CD4-positive, alpha-beta T cell treated with Interleukin-15 for 1 hour (primary cell): ENCODE results near the gene PTGDR.

ENCODE experiments used
- DNase-seq: peaks from one replicate; pipeline ENCODE4 v3.0.0-alpha.2; 2020

The PTGDR gene, protein sequence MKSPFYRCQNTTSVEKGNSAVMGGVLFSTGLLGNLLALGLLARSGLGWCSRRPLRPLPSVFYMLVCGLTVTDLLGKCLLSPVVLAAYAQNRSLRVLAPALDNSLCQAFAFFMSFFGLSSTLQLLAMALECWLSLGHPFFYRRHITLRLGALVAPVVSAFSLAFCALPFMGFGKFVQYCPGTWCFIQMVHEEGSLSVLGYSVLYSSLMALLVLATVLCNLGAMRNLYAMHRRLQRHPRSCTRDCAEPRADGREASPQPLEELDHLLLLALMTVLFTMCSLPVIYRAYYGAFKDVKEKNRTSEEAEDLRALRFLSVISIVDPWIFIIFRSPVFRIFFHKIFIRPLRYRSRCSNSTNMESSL

DNA sequence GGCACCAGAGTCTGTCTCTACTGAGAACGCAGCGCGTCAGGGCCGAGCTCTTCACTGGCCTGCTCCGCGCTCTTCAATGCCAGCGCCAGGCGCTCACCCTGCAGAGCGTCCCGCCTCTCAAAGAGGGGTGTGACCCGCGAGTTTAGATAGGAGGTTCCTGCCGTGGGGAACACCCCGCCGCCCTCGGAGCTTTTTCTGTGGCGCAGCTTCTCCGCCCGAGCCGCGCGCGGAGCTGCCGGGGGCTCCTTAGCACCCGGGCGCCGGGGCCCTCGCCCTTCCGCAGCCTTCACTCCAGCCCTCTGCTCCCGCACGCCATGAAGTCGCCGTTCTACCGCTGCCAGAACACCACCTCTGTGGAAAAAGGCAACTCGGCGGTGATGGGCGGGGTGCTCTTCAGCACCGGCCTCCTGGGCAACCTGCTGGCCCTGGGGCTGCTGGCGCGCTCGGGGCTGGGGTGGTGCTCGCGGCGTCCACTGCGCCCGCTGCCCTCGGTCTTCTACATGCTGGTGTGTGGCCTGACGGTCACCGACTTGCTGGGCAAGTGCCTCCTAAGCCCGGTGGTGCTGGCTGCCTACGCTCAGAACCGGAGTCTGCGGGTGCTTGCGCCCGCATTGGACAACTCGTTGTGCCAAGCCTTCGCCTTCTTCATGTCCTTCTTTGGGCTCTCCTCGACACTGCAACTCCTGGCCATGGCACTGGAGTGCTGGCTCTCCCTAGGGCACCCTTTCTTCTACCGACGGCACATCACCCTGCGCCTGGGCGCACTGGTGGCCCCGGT, at the start of gene PTGDR:
Gene PTGDR, plus strand, starts transcription at position 198 of the 778 bp plus-strand sequence. Its CDS starts 117 bp downstream, at position 315.
- peak; percentile 56 for DNase-seq

DNA sequence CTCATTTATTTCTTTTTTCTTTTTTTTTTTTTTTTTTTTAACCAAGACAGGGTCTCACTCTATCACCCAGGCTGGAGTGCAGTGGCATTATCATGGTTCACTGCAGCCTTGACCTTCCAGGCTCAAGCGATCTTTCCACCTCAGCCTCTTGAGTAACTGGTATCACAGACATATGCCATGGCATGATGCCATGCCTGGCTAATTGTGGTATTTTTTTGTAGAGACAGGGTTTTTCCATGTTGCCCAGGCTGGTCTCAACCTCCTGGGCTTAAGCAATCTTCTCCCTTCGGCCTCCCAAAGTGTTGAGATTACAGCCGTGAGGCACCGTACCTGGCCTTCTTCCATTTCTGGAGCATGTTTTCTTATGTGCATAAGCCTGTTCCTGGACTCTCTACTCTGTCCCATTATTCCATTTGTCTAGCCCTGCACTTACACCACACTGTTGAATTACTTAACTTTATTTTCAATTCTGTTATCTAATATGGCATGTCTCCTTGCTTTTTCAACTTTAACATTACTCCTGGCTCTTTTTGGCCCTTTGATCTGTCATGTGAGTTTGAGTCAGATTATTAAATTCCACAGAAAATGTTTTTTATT, 47.9 kb upstream of the PTGDR start:
- DNase-seq = no peak

DNA sequence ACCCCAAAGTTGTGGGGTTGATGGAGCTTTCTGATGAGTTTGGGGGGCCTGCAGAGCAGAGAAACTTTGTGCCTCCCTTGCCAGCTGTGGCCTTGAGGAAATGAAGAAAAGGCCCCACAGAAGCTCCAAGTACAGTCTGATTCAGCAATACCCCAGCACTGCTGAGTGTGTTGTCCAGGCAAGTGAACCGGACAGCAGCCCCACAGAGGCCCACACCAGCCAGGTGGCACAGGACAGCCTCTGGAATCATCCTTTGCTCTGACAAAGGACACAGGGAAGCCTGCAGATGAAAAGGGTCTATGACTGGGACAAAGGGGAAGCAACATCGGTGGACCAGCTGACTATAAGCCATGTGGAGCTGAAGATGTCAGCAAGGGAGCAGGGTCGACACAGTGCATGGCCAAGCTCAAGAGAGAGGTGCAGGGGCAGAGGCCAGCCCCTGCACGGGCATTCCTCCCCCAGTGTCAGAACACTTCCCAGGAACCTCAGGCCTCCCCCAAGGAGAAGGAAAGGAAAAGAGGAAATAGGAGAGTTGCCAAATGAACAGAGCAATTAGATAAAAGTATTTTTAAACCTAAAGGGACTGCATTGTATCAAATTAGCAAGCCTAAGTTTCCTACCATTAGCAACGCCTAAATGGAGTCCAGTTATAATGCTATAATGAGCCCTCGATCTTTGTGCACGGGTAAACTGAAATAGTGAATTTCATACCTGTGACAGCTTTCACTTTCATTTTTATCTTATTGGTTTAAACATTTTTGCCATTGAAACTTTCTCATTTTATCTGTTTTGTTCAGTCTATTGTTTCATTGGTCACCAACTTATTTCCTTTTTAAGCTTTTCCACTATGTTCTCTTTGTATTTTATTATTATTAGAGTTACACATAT, 46.3 kb upstream of the PTGDR start:
- DNase-seq = no peak

DNA sequence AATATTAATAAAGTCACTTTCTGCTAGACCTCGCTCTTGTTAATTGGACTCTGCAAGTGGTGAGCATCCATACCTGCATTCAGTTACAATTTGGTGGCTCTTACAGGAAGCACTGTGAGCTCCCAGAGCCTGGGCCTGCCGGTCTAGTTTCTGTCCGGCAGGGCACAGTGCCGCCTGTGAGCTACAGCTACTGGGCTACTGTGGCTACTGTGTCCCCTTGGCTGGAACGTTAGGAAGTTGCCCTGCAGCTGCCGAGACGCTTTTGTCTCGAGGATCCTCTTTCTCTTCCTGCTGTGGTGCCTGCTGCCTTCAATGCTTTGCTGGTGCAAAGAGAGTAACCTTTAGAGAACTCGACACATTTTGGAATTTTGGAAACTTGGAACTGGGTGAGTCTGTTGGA, 44.6 kb upstream of the PTGDR start:
- no peak for DNase-seq

DNA sequence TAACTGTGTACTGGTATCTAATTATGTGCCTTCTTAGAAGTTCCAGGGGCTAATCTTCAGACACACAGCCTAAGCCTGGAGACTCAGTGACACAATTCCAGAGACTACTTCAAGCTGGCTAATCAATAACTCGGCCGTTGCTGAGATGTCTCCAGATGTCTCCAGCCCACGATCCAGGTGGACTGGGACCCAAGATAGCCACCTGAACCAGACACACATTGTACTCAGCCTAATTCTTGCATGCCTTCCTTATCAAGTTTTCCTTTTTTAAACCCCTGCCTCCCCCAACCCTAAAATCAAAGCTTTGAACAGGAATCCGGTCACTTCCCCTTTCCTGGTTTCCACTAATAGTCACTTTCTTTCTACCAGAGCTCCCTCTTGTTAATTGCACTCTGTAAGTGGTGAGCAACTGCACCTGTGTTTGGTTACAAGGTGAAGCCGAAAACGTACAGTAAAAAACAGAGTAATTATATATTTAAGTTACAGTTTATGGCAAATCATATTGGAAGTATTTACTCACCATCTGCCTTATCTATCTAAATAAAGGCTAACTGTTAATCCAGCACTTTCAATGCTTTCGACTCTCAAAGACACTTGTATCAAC, 39.8 kb upstream of the PTGDR start:
- DNase-seq = no peak

DNA sequence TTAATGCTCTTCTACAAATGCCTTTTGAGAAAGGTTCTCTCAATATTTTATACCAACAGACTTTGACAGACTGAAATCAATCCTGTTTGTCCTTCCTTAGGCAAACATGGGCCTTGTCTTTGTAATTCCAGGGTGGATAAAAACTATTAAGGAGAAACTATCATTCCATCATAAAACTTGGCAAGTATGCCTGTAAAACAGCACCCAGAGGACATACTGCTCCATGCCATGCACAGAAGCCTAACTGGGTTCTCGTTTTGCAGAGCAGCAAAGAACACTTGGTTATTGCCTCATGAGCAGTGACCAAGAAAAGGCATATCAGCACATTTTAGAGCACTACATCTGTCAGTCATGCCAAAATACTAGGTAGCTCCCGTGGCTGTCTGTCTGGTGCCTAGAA, 33.8 kb upstream of the PTGDR start:
- DNase-seq = no peak

DNA sequence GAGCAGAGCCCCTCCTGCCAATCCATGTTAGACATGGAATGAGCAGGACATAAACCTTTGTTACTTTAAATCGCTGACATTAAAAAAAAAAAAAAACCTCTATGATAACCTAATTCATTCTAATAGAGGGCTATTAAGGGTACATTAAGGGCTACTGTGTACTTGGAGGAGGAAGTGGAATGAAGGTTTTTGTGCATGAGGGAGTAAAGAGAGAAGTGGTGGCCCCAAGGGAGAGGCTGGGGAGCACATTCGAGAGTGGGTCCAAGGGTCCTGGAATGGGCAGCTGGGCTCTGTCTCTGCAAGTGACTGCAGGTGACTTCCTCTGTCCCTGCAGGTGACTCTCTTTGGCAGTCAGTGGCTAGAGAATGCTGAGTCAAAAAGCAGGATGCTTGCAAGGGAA, 32.1 kb upstream of the PTGDR start:
- DNase-seq = no peak

DNA sequence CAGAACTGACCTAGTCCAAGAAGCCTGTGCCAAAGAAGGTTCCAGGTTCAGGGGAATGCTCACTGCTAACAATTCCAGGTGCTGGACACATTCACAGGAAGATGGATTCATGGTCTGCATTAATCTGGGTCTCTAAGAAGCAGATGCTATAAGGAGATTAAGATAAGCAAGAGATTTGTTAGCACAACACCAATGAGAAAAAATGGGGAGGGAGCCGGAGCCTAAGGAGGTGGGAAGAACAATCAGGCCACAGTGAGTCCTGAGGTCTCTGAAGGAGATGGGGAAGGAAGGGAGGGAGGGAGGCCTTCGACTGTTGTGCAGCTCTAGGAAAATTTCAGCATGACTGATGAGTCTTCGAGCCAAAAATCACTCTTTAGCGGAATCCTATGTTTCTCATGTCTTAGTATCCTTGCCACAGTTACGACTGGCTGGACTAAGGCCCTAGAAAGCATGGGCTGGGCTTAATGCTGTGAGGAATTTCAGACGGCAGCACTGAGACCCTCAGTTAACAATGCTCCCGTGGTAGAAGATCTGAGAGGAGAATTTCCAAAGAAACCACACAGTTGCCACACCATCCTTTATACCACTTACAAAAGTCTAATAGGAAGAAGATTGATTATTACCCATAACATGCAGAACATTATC, 31.5 kb upstream of the PTGDR start:
- DNase-seq = no peak

DNA sequence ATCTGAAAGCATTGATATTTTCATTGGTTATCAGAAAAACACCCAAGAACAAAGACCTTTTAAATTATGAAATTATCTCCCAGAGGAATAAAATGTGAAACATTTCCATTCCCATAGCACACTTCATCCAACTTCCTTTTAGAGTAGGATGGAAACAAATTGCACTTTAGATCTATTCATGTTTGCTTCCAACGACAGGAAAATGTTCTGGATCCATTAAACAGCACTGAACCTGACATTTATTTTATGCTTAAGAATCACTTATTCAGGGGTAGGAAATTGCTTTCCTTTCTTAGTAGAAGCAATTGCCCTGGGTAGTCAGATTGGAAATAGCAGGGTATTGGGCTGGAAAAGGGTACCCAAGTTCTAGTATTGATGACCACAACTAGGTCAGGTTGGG, 28.8 kb upstream of the PTGDR start:
- DNase-seq = no peak

DNA sequence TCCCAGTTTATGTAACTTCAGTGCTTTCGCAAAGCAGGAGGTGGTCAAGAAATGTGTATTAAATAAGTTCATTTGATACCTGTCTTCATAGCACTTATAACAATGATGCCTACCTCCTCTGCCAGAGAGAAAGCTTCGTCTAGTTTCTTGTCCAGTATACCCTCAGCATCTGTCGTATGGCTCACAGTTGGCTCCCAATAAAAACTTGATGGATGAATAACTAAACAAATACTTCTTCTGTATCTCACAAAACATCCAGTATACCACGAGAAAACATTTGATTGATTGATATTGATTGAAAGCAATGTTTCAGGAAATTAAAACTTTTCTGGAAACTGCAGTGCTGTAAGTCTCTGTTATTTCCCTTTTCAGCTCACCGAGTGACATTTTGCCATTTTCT, 26.9 kb upstream of the PTGDR start:
- no peak for DNase-seq

DNA sequence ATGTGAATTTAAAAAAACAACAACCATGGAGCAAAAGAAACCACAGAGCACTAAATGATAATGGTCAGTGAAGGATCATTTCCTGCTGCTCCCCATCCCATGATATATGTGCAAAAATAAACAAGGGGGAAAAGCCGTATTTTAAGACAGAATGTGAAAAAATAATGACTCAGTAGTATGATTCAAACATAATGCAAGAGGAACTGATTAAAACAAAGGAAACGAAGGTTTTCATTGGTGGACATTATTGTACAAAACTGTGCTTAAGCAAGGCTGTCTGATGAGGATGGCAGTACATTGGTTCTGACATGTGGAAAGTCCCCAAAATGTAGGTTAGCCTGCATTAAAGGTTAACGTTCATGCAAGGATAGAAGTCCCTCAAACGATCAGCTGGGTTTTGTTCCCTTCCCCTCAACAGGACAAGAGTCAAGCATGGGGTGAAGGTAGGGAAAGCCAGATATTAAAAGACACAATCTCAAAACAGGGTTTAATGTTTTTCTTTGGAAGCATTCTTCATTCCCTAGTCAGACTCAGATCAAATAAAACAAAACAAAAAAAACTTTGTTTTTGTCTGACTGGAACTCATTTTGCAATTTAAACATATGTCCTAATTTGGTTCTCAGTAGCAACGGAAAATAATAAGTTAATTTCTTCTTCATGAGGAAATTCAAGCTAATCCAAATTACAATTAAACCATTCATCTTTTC, 26.3 kb upstream of the PTGDR start:
- DNase-seq = no peak

DNA sequence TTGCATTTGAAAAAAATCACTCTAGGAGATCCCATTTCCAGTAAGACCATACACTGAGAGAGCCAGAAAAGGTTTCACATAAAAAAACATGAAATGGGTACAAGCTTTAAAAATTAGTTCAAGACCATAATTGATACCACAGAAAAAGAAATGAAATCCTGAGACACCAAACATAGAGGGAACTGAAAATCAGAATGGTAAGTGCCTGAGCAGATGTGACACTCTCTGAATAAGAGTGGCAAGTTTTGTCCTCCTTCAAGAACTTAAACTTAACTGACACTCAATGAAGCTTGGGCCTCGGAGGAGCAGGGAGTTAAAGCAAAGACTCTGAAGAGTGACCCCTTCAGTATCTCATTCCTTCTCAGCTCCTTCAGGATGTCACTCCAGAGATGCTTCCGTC, 23.2 kb upstream of the PTGDR start:
- no peak for DNase-seq

DNA sequence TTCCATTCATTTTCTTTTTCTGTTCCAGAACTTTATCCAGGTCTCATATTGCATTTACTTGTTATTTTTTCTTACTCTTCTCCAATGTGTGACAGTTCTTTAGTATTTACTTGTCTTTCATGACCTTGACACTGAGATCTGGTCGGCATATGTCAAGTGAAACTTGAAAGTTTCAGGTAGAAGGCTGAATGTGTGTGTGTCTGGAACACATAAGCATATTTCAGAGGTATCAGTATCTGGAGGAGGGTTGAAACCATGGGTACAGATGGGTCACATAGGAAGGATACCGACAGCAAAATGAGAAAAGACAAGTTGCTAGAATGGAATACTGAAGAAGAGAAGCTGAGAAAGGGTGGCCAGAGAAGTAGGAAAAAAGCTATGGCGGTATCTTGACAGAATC, 22.5 kb upstream of the PTGDR start:
- no peak for DNase-seq

DNA sequence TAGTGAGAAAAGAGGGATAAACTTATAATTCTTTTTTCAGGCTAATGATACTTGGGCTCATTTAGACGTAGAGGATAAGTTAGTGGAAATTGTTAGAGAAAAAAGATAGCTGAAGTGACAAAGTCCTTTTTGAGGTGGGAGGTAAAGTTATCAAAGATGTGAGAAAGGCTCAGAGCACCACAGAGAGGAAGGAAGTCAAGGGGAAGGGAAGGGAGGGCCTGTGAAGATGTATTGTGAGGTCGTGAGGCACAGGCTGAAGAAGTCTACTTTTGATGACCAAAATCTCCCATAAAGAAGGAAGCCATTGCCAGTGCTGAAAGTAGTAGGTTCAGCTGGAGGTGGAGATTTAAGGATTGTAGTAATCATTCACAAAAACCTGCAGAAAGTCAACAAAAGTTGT, 19.4 kb upstream of the PTGDR start:
- no peak for DNase-seq

DNA sequence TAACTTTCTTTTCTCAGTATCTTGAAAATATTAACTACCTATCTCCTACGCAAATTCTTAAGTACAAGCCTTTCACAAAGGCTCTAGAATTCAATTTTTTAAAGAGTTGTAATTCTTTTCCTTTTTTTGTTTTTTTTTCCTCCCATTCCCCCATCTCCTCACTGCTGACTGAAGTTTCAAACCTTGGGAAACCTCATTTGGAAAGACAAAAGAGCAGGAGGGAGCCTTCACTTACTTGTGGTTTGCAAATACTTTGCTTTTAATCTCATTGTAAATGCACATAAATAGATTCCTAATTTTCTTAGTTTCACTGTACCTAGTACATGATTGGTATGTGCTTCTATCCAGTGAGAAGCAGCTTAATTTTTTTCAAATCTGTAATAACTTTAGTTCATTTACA, 15.8 kb upstream of the PTGDR start:
- DNase-seq = no peak

DNA sequence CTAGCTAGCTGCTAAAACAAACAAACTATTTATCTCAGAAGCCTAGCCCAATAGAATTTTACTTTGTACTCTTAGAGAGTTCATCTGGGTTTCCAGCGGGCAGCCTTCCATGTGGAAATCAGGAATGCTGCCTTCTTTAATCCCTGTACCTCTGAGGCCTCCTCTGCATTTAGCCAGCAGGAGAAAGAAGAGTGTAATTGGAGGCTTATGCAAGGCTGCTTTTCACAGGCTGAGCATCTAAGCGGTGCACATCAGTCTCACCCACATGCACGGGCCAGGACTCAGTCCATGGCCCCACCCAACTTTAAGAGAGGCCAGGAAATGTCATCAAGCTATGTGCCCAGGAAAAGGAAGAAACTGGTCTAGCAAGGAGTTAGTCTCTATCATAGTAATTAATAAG, 14.0 kb upstream of the PTGDR start:
- no peak for DNase-seq

DNA sequence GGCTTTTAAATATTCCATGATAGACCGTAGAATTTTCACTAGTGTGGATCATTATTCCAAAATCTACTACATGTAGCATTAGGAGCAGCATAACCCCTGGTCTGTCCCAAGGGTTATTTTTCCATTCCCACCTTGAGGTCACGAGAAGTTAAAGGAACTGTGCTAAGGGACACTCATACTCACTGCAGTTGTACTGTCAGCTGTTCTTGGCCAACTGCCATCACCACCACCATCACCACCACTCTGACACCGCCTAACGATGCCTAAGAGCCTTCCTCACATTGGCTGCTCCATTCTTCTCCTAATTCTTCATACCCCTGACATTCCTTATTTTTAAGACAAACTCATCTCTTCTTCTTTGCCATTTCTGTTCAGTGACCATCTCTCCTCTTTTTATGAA, 13.4 kb upstream of the PTGDR start:
- DNase-seq = no peak

DNA sequence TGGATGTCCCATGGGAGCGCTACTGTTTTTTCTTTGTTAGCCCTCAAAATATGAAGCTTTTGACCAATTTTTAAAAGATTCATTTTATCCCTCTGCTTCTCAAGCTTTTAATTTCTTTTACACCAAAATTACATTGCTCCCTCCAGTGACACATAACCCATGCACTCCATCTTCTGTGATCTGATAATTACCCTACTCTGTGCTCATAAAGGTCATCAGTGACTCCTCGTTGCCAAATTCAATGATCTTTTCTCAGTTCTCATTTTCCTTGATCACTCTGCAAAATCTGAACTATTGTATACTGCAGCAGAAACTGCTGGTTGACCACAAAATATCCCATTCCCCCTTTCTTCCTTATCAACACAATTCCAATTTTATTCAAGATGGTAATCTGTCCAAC, 8.7 kb upstream of the PTGDR start:
- DNase-seq = no peak

DNA sequence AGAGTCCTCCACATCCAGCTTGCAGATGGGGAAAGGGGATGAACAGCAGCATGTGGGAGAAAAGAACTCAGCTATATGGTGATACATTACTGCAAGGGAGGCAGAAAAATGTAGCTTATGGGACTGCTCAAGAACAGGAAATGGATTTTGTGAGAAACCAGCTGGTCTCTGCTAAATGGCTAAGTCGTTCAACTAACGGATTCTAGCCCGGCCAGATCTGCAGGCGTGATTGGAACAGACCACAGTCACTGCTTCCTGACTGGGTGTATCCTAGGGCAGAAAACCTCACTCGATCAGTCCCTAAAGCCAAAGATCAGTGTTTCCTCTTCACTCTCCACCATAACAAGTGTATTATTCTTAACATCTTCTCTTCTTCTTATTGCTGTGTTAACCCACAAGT, 8.1 kb upstream of the PTGDR start:
- no peak for DNase-seq

DNA sequence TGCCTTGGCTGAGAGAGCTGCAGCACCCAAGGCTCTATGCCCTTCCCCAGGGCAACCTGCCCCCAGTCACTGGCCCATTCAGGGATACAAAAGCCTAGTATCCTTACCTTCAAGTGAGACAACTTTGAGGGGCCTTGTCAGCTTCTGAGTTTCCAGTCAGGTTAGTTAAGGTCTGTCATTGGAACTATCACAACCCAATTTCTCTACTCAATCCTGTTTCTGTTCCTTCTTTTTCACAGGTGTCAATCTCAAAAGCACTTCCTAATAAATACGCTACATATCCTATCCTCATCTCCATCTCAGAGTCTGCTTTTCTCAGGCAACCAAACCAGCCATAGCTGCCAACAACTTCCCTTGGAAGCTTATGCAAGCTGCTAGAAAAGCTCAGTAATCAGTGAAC, 4.9 kb upstream of the PTGDR start:
- no peak for DNase-seq

DNA sequence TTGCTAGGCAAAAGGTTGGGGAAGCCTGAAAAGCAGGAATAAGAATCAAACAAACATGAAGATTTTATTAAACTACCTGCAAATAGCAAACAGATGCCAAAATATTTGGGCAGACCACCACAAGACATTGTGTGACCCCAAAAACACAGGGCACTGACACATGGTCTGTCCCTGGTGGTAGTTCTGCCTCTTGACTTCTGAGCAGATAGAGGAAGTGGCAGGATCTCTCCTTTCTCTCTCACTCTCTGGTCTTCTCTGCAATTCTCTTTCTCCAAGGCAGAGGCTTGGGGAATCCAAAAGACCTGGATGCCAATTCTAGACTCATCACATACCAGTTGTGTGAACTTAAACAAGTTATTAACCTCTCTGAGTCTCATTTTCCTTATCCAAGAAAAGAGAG, 4.3 kb upstream of the PTGDR start:
- DNase-seq = no peak

DNA sequence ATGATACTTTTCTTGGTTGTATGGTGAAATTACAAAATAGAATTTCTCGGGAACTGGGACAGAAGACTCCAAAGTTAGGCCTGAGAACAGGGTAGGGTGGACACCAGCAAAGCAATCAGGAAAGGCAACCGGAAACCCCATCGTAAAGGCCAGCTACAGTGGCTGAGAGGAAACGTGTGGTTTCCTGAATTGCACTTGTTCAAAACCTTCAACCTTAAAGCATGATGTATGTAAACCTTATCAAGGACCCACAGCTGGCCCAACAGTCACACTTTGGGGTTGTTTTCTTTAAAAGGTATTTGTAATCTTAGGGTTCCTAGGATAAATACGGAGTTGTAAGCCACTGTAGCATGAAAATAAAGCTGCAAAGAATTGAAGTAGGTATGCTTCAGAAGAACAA, 2.2 kb upstream of the PTGDR start:
- DNase-seq = no peak
